GM18511 (cell line): ENCODE results near the gene C20orf204.
A peak's percentile ranks its signal among the peaks of the same experiment; 100 is the strongest.

Experiments
- ATAC-seq: cut with Tn5 transposase; IDR thresholded peaks from one replicate; pipeline ENCODE4 v1.9.1; 2021; ENCODE audit warnings: mild to moderate bottlenecking, moderate library complexity; ENCODE audit not compliant: unreplicated experiment

Gene C20orf204

GRCh38 chr20:64055396-64055892, 19.5 kb downstream of the C20orf204 start:
- ATAC-seq: no peak

- no peak for ATAC-seq
These were observed 20.1 kb downstream of the C20orf204 start for GRCh38 chr20:64055893-64056638.

- no peak for ATAC-seq
These were observed 20.6 kb downstream of the C20orf204 start for GRCh38 chr20:64056639-64056888.

DNA sequence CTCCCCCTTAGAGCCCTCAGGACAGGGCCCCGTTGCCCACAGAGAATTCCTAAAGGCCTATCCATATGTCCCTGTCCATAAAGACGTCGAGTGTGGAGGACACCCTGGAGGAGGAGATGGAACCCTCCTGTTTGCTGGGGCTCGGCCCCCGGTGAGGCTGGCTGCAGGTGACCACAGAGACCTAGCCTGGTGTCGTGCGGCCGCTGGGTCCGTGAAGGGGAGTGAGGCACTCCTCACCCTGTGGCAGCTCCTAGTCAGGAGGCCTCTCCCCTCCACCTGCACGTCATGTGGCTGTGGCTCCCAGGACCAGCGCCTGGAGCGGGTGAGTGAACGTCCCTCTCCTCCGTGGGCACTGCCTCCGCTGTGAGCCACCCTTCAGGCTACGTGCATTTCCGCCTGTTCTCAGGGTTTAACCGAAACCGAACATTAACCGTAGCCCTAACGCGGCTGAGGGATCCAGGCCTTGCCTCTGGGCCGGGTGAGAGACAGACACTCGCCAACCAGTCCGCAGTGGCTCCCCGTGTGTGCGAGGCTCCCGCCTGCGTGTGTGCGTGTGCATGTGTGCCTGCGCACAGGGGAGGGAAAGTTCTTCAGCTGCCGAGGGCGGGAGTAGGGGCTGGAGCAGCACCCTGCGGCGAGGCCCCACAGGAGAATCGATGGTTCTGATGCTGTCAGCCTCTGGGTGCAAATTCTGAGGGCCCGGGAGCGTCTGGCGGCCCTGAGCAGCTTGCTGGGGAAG, 21.1 kb downstream of the C20orf204 start:
- no peak for ATAC-seq

DNA sequence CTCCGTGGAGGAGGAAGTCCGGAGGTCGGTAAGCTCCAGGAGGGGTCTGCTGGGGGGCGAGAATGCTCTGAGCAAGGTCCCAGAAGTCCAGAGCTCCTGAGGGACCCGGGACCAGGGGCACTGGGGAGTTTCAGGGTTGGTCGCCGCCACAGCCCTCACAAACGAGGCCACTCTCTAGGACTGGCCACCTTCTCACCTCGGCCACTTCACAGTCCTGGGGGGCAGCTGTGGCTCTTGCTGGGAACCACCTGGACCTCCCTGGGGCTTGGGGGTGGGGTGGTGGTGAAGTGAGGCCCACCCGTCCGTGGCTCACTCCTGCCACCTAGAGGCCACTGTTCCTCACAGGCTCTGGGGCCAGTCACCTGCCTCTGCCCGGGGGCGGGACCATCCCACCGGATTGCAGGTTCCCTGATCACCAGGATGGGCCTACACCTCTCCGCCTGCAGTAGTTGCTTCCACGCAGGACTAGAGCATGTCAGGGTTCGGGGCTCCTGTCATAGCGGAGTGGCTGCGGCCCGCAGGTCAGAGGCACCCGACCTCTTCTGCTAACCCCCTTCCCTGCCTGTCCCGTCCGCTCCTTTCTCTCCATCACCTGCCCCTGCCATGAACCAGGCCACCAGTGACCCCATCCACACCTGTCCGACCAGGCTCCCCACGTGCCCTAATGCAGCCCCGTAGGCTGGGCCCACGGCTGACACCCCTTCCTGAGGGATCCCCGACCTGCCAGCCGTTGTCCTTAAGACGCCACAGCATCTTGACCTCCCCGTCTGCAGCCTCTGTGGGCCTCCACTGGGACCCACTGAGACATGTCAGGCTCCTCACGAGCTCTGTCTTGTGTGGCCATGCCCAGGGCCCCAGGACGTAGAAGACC, 21.9 kb downstream of the C20orf204 start:
- ATAC-seq: no peak

GRCh38 chr20:64058536-64058935, 22.6 kb downstream of the C20orf204 start:
- ATAC-seq: no peak

DNA sequence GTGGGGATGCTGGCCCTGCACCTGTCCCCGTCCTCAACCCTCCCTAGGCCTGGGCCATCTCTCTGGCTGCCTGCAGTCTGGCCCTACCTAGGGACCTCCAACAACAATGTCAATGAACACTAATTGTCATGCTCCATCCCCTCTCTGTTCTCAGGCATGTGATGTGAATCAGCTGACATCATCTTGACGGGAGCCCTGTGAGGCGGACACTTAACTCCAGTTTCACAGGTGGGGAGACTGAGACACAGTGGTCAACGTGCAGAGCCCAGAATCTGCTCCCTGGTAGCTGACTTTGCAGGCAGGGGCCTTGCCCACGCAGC, 26.3 kb downstream of the C20orf204 start:
- ATAC-seq: no peak

- ATAC-seq: peak; percentile 76
These were observed 26.8 kb downstream of the C20orf204 start, which contains the start of gene TCEA2 for GRCh38 chr20:64062596-64063388. TCEA2 (plus strand) TSS chr20:64063198; CDS start chr20:64063313, 115 bp downstream.

DNA sequence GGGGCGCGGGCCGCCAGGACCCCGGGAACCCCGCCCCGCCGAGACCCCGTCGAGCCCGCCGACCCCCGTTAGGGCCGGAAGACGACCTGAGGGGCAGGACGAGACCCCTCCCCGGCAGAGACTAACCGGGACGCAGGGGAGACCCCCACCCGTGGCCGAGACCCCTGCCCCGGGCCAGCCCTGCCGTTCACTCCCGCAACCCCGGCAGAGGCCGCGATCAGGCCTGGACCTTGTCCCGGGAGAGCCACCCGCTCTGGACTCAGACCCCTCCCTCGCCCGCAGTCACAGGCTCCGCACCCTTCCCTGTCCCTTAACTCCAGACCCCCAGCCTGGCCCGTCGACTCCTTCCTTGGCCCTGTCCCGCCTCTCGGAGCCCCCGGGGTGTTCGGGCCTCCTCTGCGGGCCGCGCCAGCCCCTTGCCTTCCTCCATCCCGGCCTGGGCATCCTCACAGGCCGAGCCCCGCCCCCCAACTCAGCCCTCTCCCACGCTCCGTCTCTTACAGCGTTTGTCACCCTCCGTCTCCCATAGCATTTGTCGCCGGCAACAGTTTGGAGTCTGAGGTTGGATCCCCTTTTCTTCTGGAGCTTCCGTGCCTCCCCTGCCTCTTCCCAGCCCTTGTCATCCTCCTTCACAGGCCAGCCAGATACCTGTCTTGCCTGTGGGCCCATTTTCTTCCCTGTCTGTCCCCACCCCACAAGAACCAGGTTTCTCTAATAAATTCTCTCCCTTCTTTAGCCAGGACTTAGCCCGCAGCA, 27.6 kb downstream of the C20orf204 start:
- ATAC-seq: no peak

DNA sequence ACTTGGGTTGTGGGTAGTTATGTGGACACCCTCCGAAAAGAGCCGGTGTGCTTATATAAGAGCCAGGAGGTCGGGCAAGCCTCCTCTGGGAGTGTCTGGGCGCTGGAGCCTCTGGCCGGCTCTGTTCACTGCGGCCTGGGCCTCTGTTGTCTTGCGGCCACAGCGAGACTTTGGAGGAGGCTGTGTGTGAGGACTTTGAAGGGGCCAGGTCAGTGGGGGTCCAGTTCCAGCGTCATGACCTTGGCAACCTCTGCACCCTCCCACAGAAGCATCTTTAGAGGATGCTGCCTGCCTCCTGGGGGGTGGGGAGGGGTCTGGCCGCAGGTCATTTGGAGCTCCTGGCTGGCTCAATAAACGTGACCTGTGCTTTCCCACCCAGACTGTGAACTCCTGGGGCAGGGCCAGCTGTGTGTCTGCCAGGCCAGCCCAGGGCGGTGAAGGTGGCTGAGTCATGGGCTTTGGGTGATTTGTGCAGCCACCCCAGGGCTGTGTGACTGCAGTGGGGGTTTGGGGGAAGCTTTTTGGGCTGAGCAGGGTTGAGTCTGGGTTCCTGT, 28.2 kb downstream of the C20orf204 start:
- ATAC-seq: no peak

DNA sequence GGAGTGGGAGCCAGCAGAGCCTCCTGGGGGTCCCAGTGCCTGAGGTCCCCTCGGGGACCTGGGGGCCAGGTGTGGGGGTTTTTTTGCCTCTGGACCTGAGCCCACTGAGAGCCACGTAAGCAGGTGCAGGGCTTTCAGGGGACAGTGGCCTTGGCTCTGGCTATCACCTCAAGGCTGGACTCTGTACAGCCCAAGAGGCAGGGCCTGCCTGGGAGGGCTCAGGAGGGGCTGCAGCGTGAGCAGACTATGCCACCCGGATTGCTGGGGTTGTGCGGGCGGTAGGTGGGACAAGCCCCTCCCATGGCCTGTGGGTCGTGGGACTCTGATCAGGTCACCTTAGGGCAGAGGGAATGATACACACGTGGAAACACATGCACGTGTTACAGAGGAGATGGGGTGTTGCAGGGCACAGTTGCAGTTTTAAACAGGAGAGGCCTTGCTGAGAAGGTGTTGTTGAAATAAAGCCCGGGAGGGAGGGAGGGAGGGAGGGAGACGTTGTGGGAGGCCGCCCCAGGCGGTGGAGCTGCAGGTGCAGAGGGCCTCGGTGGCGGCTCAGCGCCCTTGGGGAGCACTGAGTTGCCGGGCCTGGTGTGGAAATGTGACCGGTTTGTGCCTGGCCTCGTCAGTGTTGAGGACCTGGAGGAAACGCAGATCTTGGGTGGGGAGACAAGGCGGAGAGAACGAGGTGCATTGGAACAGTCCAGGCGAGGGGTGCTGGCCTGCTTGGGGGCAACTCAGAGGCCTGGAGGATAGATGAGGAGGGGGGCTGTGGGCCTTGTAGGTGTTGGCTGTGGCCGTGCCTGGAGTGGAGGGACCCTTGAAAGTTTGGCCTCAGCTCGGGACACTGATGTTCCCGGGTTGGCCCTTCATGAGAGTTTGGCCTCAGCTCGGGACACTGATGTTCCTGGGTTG, 29.3 kb downstream of the C20orf204 start:
- ATAC-seq: no peak

- peak; percentile 59 for ATAC-seq
These were observed 30.0 kb downstream of the C20orf204 start for GRCh38 chr20:64065974-64066343.

- no peak for ATAC-seq
These were observed 31.1 kb downstream of the C20orf204 start for GRCh38 chr20:64067005-64067632.

- no peak for ATAC-seq
These were observed 31.8 kb downstream of the C20orf204 start for GRCh38 chr20:64067733-64068307.

- ATAC-seq: no peak
These were observed 32.6 kb downstream of the C20orf204 start for GRCh38 chr20:64068386-64069208.

DNA sequence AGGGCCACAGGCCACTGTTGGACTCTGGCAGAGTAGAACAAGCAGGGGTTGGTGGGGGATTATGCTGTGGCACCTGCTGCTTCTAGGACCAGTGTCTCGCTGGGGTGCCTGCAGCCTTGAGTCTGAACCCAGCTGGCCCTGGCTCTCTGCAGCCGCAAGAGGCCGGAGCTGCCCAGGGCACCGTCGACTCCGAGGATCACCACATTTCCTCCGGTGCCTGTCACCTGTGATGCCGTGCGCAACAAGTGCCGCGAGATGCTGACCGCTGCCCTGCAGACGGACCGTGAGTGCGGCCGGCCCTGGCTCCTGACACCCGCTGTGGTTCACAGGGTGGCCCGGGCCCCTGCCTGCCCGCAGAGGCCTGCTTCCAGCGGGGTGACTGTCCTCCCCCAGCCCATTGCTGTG, 33.2 kb downstream of the C20orf204 start:
- no peak for ATAC-seq

- ATAC-seq: no peak
These were observed 33.7 kb downstream of the C20orf204 start for GRCh38 chr20:64069614-64070243.
